ENCODE data around the gene TCEA2. TPM values are rescaled to one million over a fixed set of nuclear protein-coding genes. Genes with fewer than 3 reads are reported as not detected.

TCEA2 gene
- total and polyA plus RNA-seq, 2 of the 13 experiments (the other 11 are each of a cell fraction or from before 2014, with no cell fraction given), result 28.1 to 33.7 TPM

DNA sequence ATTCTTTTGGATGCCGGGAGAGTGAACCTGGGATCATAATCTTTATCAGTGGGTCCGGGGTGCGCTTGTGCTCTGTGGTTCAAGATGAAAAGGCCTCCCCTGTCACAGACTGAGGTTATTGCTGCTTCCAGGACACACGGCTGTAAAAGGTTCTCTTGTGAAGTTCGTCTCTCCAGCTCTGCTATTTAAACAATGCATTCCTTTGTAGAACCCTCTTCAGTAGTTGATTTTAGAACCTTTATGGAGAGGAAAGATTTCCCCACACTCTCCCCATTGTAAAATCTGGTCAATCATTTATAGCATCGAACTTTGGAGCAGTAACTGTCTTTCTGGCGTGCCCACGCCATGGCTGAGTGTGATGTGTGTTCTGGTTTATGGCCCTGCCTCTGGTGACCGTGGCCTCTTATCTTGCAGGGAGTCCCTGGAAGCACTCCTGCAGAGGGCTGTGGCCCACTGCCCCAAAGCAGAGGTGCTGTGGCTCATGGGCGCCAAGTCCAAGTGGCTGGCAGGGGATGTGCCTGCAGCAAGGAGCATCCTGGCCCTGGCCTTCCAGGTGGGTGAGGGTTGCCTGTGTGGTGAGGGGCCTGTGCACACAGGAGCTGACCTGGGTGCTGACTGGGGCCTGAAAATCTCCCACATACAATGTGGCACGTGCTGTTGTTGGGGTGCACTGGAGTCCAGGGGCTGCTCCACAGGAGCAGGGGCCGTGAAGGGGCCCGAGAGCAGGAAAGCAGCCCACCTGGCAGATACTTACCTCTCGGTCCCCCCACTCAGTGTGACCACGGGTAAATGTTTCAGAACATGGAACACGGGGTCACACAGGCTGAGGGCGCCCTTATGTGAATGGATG is 38.6 kb upstream of the TCEA2 start (continued):
- TF ChIP-seq, protein P1, sequence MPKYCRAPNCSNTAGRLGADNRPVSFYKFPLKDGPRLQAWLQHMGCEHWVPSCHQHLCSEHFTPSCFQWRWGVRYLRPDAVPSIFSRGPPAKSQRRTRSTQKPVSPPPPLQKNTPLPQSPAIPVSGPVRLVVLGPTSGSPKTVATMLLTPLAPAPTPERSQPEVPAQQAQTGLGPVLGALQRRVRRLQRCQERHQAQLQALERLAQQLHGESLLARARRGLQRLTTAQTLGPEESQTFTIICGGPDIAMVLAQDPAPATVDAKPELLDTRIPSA (CRISPR knock-in tag; IDR thresholded peaks at IDR 0.05; ENCODE audit: borderline replicate concordance), result no peak
- TF ChIP-seq, protein P2, sequence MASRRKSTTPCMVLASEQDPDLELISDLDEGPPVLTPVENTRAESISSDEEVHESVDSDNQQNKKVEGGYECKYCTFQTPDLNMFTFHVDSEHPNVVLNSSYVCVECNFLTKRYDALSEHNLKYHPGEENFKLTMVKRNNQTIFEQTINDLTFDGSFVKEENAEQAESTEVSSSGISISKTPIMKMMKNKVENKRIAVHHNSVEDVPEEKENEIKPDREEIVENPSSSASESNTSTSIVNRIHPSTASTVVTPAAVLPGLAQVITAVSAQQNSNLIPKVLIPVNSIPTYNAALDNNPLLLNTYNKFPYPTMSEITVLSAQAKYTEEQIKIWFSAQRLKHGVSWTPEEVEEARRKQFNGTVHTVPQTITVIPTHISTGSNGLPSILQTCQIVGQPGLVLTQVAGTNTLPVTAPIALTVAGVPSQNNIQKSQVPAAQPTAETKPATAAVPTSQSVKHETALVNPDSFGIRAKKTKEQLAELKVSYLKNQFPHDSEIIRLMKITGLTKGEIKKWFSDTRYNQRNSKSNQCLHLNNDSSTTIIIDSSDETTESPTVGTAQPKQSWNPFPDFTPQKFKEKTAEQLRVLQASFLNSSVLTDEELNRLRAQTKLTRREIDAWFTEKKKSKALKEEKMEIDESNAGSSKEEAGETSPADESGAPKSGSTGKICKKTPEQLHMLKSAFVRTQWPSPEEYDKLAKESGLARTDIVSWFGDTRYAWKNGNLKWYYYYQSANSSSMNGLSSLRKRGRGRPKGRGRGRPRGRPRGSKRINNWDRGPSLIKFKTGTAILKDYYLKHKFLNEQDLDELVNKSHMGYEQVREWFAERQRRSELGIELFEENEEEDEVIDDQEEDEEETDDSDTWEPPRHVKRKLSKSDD (CRISPR knock-in tag; IDR thresholded peaks at IDR 0.05; ENCODE audit: low read depth), result peak; percentile 45; the same call in 1 of the 2 replicates
- no peak for TF ChIP-seq MTA3 (CRISPR knock-in tag; IDR thresholded peaks at IDR 0.05)
- TF ChIP-seq ZNF138 (CRISPR knock-in tag; IDR thresholded peaks at IDR 0.05; ENCODE audit: low read depth), result peak; percentile 87; the same call in 1 of the 2 replicates
- TF ChIP-seq, protein P3, sequence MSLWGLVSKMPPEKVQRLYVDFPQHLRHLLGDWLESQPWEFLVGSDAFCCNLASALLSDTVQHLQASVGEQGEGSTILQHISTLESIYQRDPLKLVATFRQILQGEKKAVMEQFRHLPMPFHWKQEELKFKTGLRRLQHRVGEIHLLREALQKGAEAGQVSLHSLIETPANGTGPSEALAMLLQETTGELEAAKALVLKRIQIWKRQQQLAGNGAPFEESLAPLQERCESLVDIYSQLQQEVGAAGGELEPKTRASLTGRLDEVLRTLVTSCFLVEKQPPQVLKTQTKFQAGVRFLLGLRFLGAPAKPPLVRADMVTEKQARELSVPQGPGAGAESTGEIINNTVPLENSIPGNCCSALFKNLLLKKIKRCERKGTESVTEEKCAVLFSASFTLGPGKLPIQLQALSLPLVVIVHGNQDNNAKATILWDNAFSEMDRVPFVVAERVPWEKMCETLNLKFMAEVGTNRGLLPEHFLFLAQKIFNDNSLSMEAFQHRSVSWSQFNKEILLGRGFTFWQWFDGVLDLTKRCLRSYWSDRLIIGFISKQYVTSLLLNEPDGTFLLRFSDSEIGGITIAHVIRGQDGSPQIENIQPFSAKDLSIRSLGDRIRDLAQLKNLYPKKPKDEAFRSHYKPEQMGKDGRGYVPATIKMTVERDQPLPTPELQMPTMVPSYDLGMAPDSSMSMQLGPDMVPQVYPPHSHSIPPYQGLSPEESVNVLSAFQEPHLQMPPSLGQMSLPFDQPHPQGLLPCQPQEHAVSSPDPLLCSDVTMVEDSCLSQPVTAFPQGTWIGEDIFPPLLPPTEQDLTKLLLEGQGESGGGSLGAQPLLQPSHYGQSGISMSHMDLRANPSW (CRISPR knock-in tag; IDR thresholded peaks at IDR 0.05; ENCODE audit: borderline replicate concordance), result no peak
- TF ChIP-seq, protein P4, sequence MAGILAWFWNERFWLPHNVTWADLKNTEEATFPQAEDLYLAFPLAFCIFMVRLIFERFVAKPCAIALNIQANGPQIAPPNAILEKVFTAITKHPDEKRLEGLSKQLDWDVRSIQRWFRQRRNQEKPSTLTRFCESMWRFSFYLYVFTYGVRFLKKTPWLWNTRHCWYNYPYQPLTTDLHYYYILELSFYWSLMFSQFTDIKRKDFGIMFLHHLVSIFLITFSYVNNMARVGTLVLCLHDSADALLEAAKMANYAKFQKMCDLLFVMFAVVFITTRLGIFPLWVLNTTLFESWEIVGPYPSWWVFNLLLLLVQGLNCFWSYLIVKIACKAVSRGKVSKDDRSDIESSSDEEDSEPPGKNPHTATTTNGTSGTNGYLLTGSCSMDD (CRISPR knock-in tag; IDR thresholded peaks at IDR 0.05), result no peak
- TF ChIP-seq, protein P5, sequence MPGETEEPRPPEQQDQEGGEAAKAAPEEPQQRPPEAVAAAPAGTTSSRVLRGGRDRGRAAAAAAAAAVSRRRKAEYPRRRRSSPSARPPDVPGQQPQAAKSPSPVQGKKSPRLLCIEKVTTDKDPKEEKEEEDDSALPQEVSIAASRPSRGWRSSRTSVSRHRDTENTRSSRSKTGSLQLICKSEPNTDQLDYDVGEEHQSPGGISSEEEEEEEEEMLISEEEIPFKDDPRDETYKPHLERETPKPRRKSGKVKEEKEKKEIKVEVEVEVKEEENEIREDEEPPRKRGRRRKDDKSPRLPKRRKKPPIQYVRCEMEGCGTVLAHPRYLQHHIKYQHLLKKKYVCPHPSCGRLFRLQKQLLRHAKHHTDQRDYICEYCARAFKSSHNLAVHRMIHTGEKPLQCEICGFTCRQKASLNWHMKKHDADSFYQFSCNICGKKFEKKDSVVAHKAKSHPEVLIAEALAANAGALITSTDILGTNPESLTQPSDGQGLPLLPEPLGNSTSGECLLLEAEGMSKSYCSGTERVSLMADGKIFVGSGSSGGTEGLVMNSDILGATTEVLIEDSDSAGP (CRISPR knock-in tag; IDR thresholded peaks at IDR 0.05; ENCODE audit: borderline replicate concordance), result peak; percentile 77
- TF ChIP-seq, protein P6, sequence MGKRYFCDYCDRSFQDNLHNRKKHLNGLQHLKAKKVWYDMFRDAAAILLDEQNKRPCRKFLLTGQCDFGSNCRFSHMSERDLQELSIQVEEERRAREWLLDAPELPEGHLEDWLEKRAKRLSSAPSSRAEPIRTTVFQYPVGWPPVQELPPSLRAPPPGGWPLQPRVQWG (CRISPR knock-in tag; IDR thresholded peaks at IDR 0.05; ENCODE audit: borderline replicate concordance, low read depth), result no peak
- no peak for TF ChIP-seq ISX (CRISPR knock-in tag; conservative IDR thresholded peaks at IDR 0.05)
- peak; percentile 49 for TF ChIP-seq ZNF614 (CRISPR knock-in tag; IDR thresholded peaks at IDR 0.05; ENCODE audit: borderline replicate concordance)
- TF ChIP-seq SOX6 (IDR thresholded peaks at IDR 0.05), result no peak
- peak; percentile 98 for TF ChIP-seq SOX6 (CRISPR knock-in tag; IDR thresholded peaks at IDR 0.05)
- TF ChIP-seq, protein P7, sequence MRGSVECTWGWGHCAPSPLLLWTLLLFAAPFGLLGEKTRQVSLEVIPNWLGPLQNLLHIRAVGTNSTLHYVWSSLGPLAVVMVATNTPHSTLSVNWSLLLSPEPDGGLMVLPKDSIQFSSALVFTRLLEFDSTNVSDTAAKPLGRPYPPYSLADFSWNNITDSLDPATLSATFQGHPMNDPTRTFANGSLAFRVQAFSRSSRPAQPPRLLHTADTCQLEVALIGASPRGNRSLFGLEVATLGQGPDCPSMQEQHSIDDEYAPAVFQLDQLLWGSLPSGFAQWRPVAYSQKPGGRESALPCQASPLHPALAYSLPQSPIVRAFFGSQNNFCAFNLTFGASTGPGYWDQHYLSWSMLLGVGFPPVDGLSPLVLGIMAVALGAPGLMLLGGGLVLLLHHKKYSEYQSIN (CRISPR knock-in tag; IDR thresholded peaks at IDR 0.05; ENCODE audit: borderline replicate concordance), result no peak
- no peak for TF ChIP-seq CBX2 (IDR thresholded peaks at IDR 0.05; ENCODE audit: low read depth, low read length)
- no peak for TF ChIP-seq CBX2 (CRISPR knock-in tag; IDR thresholded peaks at IDR 0.05; ENCODE audit: low read depth)
- no peak for TF ChIP-seq ZBTB8A (CRISPR knock-in tag; IDR thresholded peaks at IDR 0.05; ENCODE audit: borderline replicate concordance, low read depth)
